Hepatocyte (in vitro differentiated cells): Measurements from ENCODE around the gene PUM2. TPM values are rescaled to one million over a fixed set of nuclear protein-coding genes. Genes with fewer than 3 reads are reported as not detected.

Experiments used
- DNase-seq: peaks from one replicate; pipeline ENCODE4 v3.0.0-alpha.2; 2016; ENCODE audit warnings: low spot score
- H2AFZ ChIP-seq: fragments of 200-600 bp; sonication (generic); 2 replicates; pipeline ENCODE4 v1.6.0; 2016; ENCODE audit warnings: antibody characterized with exemption, mild to moderate bottlenecking
- H3K27ac ChIP-seq: fragments of 200-600 bp; sonication (generic); 2 replicates; pipeline ENCODE4 v1.5.1; 2016; ENCODE audit warnings: mild to moderate bottlenecking
- H3K27me3 ChIP-seq: fragments of 200-600 bp; sonication (generic); 2 replicates; pipeline ENCODE4 v1.6.1; 2016
- H3K36me3 ChIP-seq: fragments of 200-600 bp; sonication (generic); replicated peaks from 2 replicates; pipeline ENCODE4 v1.5.1; 2016; ENCODE audit warnings: low read depth; ENCODE audit not compliant: insufficient read depth
- H3K4me1 ChIP-seq: fragments of 200-600 bp; sonication (generic); 2 replicates; pipeline ENCODE4 v1.5.1; 2016; ENCODE audit warnings: mild to moderate bottlenecking, moderate library complexity; ENCODE audit not compliant: insufficient read depth
- H3K4me2 ChIP-seq: fragments of 200-600 bp; sonication (generic); 2 replicates; pipeline ENCODE4 v1.6.0; 2016
- H3K4me3 ChIP-seq: fragments of 200-600 bp; sonication (generic); 2 replicates; pipeline ENCODE4 v1.5.1; 2016; ENCODE audit warnings: mild to moderate bottlenecking
- H3K79me2 ChIP-seq: fragments of 200-600 bp; sonication (generic); 2 replicates; pipeline ENCODE4 v1.6.0; 2017; ENCODE audit warnings: mild to moderate bottlenecking
- H3K9me2 ChIP-seq: fragments of 200-600 bp; sonication (generic); replicated peaks from 2 replicates; pipeline ENCODE4 v1.6.0; 2017; ENCODE audit warnings: mild to moderate bottlenecking; ENCODE audit not compliant: insufficient read depth
- H3K9me3 ChIP-seq: fragments of 200-600 bp; sonication (generic); 2 replicates; pipeline ENCODE4 v1.5.1; 2016; ENCODE audit warnings: low read depth, mild to moderate bottlenecking
- H4K20me1 ChIP-seq: fragments of 200-600 bp; sonication (generic); 2 replicates; pipeline ENCODE4 v1.6.0; 2016; ENCODE audit warnings: mild to moderate bottlenecking; ENCODE audit not compliant: insufficient read depth, poor library complexity, severe bottlenecking
- CTCF ChIP-seq: fragments of 200-600 bp; sonication (generic); IDR thresholded peaks from 2 replicates; pipeline ENCODE4 v1.5.1; 2016; ENCODE audit warnings: antibody characterized with exemption, mild to moderate bottlenecking; ENCODE audit not compliant: poor library complexity
- EZH2 ChIP-seq: fragments of 200-600 bp; sonication (generic); IDR thresholded peaks from 2 replicates; pipeline ENCODE4 v1.6.1; 2016; ENCODE audit warnings: antibody characterized with exemption, mild to moderate bottlenecking, borderline replicate concordance
- EZH2phosphoT487 ChIP-seq: fragments of 200-600 bp; sonication (generic); IDR thresholded peaks from one replicate; pipeline ENCODE4 v1.6.1; 2018; ENCODE audit warnings: antibody characterized with exemption, mild to moderate bottlenecking, low read depth, moderate library complexity; ENCODE audit not compliant: unreplicated experiment, severe bottlenecking
- WGBS: methylation state at CpG from one replicate; pipeline ENCODE4 v1.1.6; 2016; ENCODE audit warnings: low lambda C conversion rate; ENCODE audit errors: missing lambda C conversion rate; 5-methylcytosine and 5-hydroxymethylcytosine counted together
- polyA plus RNA-seq: library from polyadenylated mRNA; unstranded; fragments of >200 nt; fragmentation: Nextera tagmentation; extraction: Ambion mirVana; gene quantifications from 2 replicates; pipeline ENCODE4 v1.2.1, GENCODE V29; 2016
- total RNA-seq: library from RNA; depleted of rRNA; stranded (reverse); fragments of >200 nt; gene quantifications from 2 replicates; pipeline ENCODE4 v1.2.3, GENCODE V29; 2014

Gene PUM2
- total and polyA plus RNA-seq, 2 experiments from 2014 or later: 14.4 to 55.5 TPM

GRCh38 chr2:20391951-20392699 is 41.5 kb upstream of the PUM2 start:
- peak; percentile 71 for DNase-seq
- TF ChIP-seq EZH2: no peak
- no peak for TF ChIP-seq EZH2phosphoT487
- no peak for TF ChIP-seq CTCF

GRCh38 chr2:20390524-20391123 is 40.0 kb upstream of the PUM2 start:
- Histone ChIP-seq H3K4me1 (no peaks in the 10 kb centered on the region), H3K9me2 (no peaks in the 10 kb centered on the region), H3K27me3 (no peaks in the 10 kb centered on the region), H3K36me3 (no peaks in the 10 kb centered on the region), H3K9me3 (no peaks in the 10 kb centered on the region), H3K79me2 (no peaks in the 10 kb centered on the region), H3K27ac (no peak overlapping the region), H3K4me2 (no peak overlapping the region), H4K20me1 (no peaks in the 10 kb centered on the region), H3K4me3 (no peak overlapping the region), H2AFZ (no peak overlapping the region)
- DNase-seq: no peak
- TF ChIP-seq CTCF (no peak), EZH2phosphoT487 (no peak), EZH2 (no peak)
- 87% methylated on average over 7 of the region's 7 CpGs for WGBS

More at GRCh38 chr2:20391951-20392699, 41.5 kb upstream of the PUM2 start:
- H2AFZ ChIP-seq: no peak overlapping the region
- no peaks in the 10 kb centered on the region for H4K20me1 ChIP-seq
- H3K4me3 ChIP-seq: no peak overlapping the region
- no peaks in the 10 kb centered on the region for H3K9me3 ChIP-seq
- peak overlapping the region; percentile 37 for H3K27ac ChIP-seq
- H3K9me2 ChIP-seq: no peaks in the 10 kb centered on the region
- H3K4me2 ChIP-seq: no peak overlapping the region
- H3K4me1 ChIP-seq: no peaks in the 10 kb centered on the region
- 85% methylated on average over 7 of the region's 8 CpGs for WGBS
- no peaks in the 10 kb centered on the region for H3K36me3 ChIP-seq
- H3K79me2 ChIP-seq: no peaks in the 10 kb centered on the region
- no peaks in the 10 kb centered on the region for H3K27me3 ChIP-seq

- H3K9me2 ChIP-seq: no peaks in the 10 kb centered on the region
- 49% methylated on average over 2 of the region's 2 CpGs for WGBS
- H4K20me1 ChIP-seq: no peaks in the 10 kb centered on the region
- no peaks in the 10 kb centered on the region for H3K9me3 ChIP-seq
- H3K4me1 ChIP-seq: no peaks in the 10 kb centered on the region
- no peak for TF ChIP-seq EZH2
- TF ChIP-seq CTCF: no peak
- no peak for TF ChIP-seq EZH2phosphoT487
- H3K36me3 ChIP-seq: no peaks in the 10 kb centered on the region
- no peak overlapping the region for H3K4me3 ChIP-seq
- H3K79me2 ChIP-seq: no peaks in the 10 kb centered on the region
- H3K27ac ChIP-seq: no peak overlapping the region
- H3K27me3 ChIP-seq: no peaks in the 10 kb centered on the region
- no peak for DNase-seq
- H3K4me2 ChIP-seq: no peak overlapping the region
- H2AFZ ChIP-seq: no peak overlapping the region
Measured at GRCh38 chr2:20384953-20385352, 34.3 kb upstream of the PUM2 start.
